ENCODE data around the gene SPESP1. TPM values are rescaled to one million over a fixed set of nuclear protein-coding genes. Genes with fewer than 3 reads are reported as not detected.

SPESP1 gene
- total and polyA plus RNA-seq, 2 experiments from 2014 or later, result not detected

DNA sequence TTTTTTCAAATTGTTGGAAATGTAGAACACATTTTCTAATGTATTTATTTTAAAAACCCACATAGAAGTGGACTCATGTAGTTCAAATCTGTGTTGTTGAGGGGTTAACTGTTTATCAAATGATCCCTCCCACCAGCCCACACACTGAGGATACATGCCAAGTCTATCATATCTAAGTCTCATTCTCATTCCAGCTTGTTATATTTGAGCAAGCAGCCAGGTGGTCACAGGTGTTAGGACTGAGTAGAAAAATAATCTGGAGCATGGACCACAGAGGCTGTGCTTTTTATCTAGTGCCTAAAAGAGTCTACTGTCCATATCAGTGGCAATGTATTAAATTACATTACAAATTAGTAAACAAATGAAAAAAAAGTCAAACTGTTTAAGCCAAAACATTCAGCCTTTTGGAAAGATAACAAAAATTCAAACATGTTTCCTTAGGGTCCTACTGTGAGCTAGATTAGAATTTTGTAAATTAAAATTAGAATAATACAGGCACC lies 20.7 kb upstream of the SPESP1 start:
- H3K36me3 Mint-ChIP-seq (ENCODE audit: low read depth), result no peaks in the 10 kb centered on the region
- H3K27ac Mint-ChIP-seq, result no peak overlapping the region
- no peak overlapping the region for H3K4me3 Mint-ChIP-seq
- no peaks in the 10 kb centered on the region for H3K4me1 ChIP-seq (ENCODE audit: insufficient read depth)
- no peaks in the 10 kb centered on the region for H3F3A ChIP-seq (replicated peaks; ENCODE audit: low read depth)
- H3K4me1 Mint-ChIP-seq, result no peaks in the 10 kb centered on the region
- H3K4me2 ChIP-seq, result no peak overlapping the region
- H3K4me3 ChIP-seq, result no peak overlapping the region
- ATAC-seq, result no peak
- peaks cover 2% of the 10 kb centered on the region for H3K27me3 Mint-ChIP-seq (ENCODE audit: insufficient read depth, low read depth, poor library complexity)
- no peaks in the 10 kb centered on the region for H3K9me2 ChIP-seq (ENCODE audit: insufficient read depth)
- no peaks in the 10 kb centered on the region for H4K20me1 ChIP-seq (replicated peaks; ENCODE audit: insufficient read depth)
- TF ChIP-seq STAT1 (IDR thresholded peaks at IDR 0.05; ENCODE audit: unreplicated experiment), result no peak
- no peak for TF ChIP-seq EZH2phosphoT487 (IDR thresholded peaks at IDR 0.05; ENCODE audit: unreplicated experiment)
- TF ChIP-seq NANOG (IDR thresholded peaks at IDR 0.05; ENCODE audit: borderline replicate concordance), result no peak
- no peak for TF ChIP-seq ZNF114 (CRISPR knock-in tag; IDR thresholded peaks at IDR 0.05)
- TF ChIP-seq, protein P1, sequence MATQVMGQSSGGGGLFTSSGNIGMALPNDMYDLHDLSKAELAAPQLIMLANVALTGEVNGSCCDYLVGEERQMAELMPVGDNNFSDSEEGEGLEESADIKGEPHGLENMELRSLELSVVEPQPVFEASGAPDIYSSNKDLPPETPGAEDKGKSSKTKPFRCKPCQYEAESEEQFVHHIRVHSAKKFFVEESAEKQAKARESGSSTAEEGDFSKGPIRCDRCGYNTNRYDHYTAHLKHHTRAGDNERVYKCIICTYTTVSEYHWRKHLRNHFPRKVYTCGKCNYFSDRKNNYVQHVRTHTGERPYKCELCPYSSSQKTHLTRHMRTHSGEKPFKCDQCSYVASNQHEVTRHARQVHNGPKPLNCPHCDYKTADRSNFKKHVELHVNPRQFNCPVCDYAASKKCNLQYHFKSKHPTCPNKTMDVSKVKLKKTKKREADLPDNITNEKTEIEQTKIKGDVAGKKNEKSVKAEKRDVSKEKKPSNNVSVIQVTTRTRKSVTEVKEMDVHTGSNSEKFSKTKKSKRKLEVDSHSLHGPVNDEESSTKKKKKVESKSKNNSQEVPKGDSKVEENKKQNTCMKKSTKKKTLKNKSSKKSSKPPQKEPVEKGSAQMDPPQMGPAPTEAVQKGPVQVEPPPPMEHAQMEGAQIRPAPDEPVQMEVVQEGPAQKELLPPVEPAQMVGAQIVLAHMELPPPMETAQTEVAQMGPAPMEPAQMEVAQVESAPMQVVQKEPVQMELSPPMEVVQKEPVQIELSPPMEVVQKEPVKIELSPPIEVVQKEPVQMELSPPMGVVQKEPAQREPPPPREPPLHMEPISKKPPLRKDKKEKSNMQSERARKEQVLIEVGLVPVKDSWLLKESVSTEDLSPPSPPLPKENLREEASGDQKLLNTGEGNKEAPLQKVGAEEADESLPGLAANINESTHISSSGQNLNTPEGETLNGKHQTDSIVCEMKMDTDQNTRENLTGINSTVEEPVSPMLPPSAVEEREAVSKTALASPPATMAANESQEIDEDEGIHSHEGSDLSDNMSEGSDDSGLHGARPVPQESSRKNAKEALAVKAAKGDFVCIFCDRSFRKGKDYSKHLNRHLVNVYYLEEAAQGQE (IDR thresholded peaks at IDR 0.05; ENCODE audit: unreplicated experiment), result no peak
- no peak for TF ChIP-seq EZH2 (IDR thresholded peaks at IDR 0.05; ENCODE audit: low read depth, unreplicated experiment)
- TF ChIP-seq ZNF331 (CRISPR knock-in tag; IDR thresholded peaks at IDR 0.05; ENCODE audit: low read depth), result no peak
- TF ChIP-seq, protein P2, sequence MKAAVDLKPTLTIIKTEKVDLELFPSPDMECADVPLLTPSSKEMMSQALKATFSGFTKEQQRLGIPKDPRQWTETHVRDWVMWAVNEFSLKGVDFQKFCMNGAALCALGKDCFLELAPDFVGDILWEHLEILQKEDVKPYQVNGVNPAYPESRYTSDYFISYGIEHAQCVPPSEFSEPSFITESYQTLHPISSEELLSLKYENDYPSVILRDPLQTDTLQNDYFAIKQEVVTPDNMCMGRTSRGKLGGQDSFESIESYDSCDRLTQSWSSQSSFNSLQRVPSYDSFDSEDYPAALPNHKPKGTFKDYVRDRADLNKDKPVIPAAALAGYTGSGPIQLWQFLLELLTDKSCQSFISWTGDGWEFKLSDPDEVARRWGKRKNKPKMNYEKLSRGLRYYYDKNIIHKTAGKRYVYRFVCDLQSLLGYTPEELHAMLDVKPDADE (IDR thresholded peaks at IDR 0.05), result no peak
- TF ChIP-seq, protein P3, sequence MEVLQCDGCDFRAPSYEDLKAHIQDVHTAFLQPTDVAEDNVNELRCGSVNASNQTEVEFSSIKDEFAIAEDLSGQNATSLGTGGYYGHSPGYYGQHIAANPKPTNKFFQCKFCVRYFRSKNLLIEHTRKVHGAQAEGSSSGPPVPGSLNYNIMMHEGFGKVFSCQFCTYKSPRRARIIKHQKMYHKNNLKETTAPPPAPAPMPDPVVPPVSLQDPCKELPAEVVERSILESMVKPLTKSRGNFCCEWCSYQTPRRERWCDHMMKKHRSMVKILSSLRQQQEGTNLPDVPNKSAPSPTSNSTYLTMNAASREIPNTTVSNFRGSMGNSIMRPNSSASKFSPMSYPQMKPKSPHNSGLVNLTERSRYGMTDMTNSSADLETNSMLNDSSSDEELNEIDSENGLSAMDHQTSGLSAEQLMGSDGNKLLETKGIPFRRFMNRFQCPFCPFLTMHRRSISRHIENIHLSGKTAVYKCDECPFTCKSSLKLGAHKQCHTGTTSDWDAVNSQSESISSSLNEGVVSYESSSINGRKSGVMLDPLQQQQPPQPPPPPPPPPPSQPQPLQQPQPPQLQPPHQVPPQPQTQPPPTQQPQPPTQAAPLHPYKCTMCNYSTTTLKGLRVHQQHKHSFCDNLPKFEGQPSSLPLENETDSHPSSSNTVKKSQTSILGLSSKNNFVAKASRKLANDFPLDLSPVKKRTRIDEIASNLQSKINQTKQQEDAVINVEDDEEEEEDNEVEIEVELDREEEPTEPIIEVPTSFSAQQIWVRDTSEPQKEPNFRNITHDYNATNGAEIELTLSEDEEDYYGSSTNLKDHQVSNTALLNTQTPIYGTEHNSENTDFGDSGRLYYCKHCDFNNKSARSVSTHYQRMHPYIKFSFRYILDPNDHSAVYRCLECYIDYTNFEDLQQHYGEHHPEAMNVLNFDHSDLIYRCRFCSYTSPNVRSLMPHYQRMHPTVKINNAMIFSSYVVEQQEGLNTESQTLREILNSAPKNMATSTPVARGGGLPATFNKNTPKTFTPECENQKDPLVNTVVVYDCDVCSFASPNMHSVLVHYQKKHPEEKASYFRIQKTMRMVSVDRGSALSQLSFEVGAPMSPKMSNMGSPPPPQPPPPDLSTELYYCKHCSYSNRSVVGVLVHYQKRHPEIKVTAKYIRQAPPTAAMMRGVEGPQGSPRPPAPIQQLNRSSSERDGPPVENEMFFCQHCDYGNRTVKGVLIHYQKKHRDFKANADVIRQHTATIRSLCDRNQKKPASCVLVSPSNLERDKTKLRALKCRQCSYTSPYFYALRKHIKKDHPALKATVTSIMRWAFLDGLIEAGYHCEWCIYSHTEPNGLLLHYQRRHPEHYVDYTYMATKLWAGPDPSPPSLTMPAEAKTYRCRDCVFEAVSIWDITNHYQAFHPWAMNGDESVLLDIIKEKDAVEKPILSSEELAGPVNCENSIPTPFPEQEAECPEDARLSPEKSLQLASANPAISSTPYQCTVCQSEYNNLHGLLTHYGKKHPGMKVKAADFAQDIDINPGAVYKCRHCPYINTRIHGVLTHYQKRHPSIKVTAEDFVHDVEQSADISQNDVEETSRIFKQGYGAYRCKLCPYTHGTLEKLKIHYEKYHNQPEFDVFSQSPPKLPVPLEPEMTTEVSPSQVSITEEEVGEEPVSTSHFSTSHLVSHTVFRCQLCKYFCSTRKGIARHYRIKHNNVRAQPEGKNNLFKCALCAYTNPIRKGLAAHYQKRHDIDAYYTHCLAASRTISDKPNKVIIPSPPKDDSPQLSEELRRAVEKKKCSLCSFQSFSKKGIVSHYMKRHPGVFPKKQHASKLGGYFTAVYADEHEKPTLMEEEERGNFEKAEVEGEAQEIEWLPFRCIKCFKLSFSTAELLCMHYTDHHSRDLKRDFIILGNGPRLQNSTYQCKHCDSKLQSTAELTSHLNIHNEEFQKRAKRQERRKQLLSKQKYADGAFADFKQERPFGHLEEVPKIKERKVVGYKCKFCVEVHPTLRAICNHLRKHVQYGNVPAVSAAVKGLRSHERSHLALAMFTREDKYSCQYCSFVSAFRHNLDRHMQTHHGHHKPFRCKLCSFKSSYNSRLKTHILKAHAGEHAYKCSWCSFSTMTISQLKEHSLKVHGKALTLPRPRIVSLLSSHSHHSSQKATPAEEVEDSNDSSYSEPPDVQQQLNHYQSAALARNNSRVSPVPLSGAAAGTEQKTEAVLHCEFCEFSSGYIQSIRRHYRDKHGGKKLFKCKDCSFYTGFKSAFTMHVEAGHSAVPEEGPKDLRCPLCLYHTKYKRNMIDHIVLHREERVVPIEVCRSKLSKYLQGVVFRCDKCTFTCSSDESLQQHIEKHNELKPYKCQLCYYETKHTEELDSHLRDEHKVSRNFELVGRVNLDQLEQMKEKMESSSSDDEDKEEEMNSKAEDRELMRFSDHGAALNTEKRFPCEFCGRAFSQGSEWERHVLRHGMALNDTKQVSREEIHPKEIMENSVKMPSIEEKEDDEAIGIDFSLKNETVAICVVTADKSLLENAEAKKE (CRISPR knock-in tag; IDR thresholded peaks at IDR 0.05), result no peak
- TF ChIP-seq, protein P4, sequence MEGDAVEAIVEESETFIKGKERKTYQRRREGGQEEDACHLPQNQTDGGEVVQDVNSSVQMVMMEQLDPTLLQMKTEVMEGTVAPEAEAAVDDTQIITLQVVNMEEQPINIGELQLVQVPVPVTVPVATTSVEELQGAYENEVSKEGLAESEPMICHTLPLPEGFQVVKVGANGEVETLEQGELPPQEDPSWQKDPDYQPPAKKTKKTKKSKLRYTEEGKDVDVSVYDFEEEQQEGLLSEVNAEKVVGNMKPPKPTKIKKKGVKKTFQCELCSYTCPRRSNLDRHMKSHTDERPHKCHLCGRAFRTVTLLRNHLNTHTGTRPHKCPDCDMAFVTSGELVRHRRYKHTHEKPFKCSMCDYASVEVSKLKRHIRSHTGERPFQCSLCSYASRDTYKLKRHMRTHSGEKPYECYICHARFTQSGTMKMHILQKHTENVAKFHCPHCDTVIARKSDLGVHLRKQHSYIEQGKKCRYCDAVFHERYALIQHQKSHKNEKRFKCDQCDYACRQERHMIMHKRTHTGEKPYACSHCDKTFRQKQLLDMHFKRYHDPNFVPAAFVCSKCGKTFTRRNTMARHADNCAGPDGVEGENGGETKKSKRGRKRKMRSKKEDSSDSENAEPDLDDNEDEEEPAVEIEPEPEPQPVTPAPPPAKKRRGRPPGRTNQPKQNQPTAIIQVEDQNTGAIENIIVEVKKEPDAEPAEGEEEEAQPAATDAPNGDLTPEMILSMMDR (conservative IDR thresholded peaks at IDR 0.05; ENCODE audit: low read depth in 2 of 2), result no peak
- TF ChIP-seq JUNB (IDR thresholded peaks at IDR 0.05; ENCODE audit: unreplicated experiment), result no peak
- no peak for TF ChIP-seq POLR2AphosphoS5 (IDR thresholded peaks at IDR 0.05; ENCODE audit: low read depth)
- TF ChIP-seq CREB1 (CRISPR knock-in tag; IDR thresholded peaks at IDR 0.05; ENCODE audit: low read depth), result no peak
- H3K79me2 ChIP-seq (replicated peaks; ENCODE audit: insufficient read depth), result no peaks in the 10 kb centered on the region
- H3K36me3 ChIP-seq (ENCODE audit: insufficient read depth), result no peaks in the 10 kb centered on the region
- no peaks in the 10 kb centered on the region for H3K9me3 Mint-ChIP-seq
- H2AFZ ChIP-seq, result no peak overlapping the region
- H3K27ac ChIP-seq (ENCODE audit: low read depth), result no peak overlapping the region
- no peak for DNase-seq (ENCODE audit: low spot score)
- no peaks in the 10 kb centered on the region for H3K27me3 ChIP-seq (ENCODE audit: insufficient read depth)

Data from GM23338 (cell line).